ENCODE results near the gene OTOF. TPM values are rescaled to one million over a fixed set of nuclear protein-coding genes. Genes with fewer than 3 reads are reported as not detected.

The OTOF gene
- polyA plus RNA-seq, 3 donors = 0.51 TPM; not detected in 2

- Mint-ChIP-seq H3K27ac (no peak overlapping the region), H3K36me3 (no peaks in the 10 kb centered on the region), H3K4me1 (peaks cover 10% of the 10 kb centered on the region), H3K4me3 (no peak overlapping the region), H3K27me3 (ENCODE audit: low read depth in 3 of 3) (peaks cover 3 to 14% (median 5%) of the 10 kb centered on the region in 3 donors), H3K9me3 (no peaks in the 10 kb centered on the region)
- Histone ChIP-seq H3K9me3 (replicated peaks in 1 of 2; ENCODE audit: control insufficient read depth in 1 of 2, insufficient read depth in 1 of 2, low read length in 2 of 2) (no peaks in the 10 kb centered on the region), H3K27ac (ENCODE audit: low read depth in 1 of 2, low read length in 2 of 2) (no peak overlapping the region), H3K4me1 (ENCODE audit: control insufficient read depth in 1 of 2, insufficient read depth in 2 of 2, low read length in 2 of 2) (peaks cover 9 to 15% of the 10 kb centered on the region in 2 donors), H3K27me3 (ENCODE audit: control insufficient read depth in 2 of 2, insufficient read depth in 2 of 2, low read length in 2 of 2) (peaks cover 0 to 2% of the 10 kb centered on the region in 2 donors), H3K9ac (ENCODE audit: insufficient read depth, low read length, poor library complexity, severe bottlenecking) (no peak overlapping the region), H4K20me1 (ENCODE audit: insufficient read depth, low read length) (no peaks in the 10 kb centered on the region), H3K4me2 (replicated peaks; ENCODE audit: extremely low read depth, low read length, poor library complexity, severe bottlenecking) (no peak overlapping the region), H3K36me3 (replicated peaks in 1 of 2; ENCODE audit: control insufficient read depth in 1 of 2, insufficient read depth in 2 of 2, low read length in 2 of 2) (no peaks in the 10 kb centered on the region), H2AFZ (ENCODE audit: insufficient read depth, low read depth, low read length, poor library complexity, severe bottlenecking) (no peak overlapping the region), H3K79me2 (ENCODE audit: insufficient read depth, low read length) (no peaks in the 10 kb centered on the region), H3K4me3 (replicated peaks in 1 of 3; ENCODE audit: low read depth in 2 of 3, low read length in 3 of 3) (no peak overlapping the region)
- no peak for TF ChIP-seq CTCF (IDR thresholded peaks at IDR 0.05)
- intact Hi-C loops (cut with micrococcal nuclease) = no loop called here
- 69% methylated on average over 3 of the region's 4 CpGs for WGBS (ENCODE audit: insufficient coverage)
- DNase-seq = no peak
Observed at GRCh38 chr2:26506279-26506678, 28.4 kb upstream of the OTOF start.

DNA sequence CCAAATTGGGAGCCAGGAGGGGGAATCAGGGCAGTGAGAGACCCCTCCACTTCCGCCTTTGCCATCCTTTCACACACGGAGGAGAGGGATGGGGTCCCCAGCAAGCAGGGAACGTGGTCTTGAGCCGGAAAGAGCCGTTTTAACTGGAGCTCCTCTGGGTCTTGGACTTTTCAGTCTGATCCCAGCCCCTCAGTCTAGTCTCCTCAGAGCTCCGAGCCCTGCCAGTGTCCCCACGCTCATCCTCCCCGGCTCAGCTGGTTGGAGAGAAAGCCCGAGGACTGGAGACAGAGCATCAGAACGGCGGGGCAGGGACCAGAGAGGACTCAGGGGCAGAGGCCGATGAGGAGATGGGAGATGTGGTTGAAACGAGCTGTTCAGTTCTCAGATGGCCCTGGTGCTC is 26.1 kb upstream of the OTOF start:
- Mint-ChIP-seq H3K4me3 (peak overlapping the region; percentile 67 to 85), H3K9me3 (peaks cover 0 to 2% (median 0%) of the 10 kb centered on the region in 7 donors), H3K27ac (no peak overlapping the region), H3K4me1 (peaks cover 10% of the 10 kb centered on the region), H3K36me3 (no peaks in the 10 kb centered on the region), H3K27me3 (ENCODE audit: low read depth in 3 of 3) (peaks cover 3 to 14% (median 5%) of the 10 kb centered on the region in 3 donors)
- peak overlapping the region; percentile 82 for H3K4me2 ChIP-seq (replicated peaks; ENCODE audit: extremely low read depth, low read length, poor library complexity, severe bottlenecking)
- no peak for TF ChIP-seq CTCF (IDR thresholded peaks at IDR 0.05)
- H3K4me3 ChIP-seq (replicated peaks in 1 of 3; ENCODE audit: low read depth in 2 of 3, low read length in 3 of 3) = peak overlapping the region; percentile 29 to 81 (median 41)
- H3K9ac ChIP-seq (ENCODE audit: insufficient read depth, low read length, poor library complexity, severe bottlenecking) = peak overlapping the region; percentile 49
- H3K4me1 ChIP-seq (ENCODE audit: control insufficient read depth in 1 of 2, insufficient read depth in 2 of 2, low read length in 2 of 2) = peaks cover 9 to 15% of the 10 kb centered on the region in 2 donors
- H3K79me2 ChIP-seq (ENCODE audit: insufficient read depth, low read length) = no peaks in the 10 kb centered on the region
- intact Hi-C loops (cut with micrococcal nuclease) = no loop called here
- H3K27me3 ChIP-seq (ENCODE audit: control insufficient read depth in 2 of 2, insufficient read depth in 2 of 2, low read length in 2 of 2) = peaks cover 0 to 2% of the 10 kb centered on the region in 2 donors
- no peaks in the 10 kb centered on the region for H3K36me3 ChIP-seq (replicated peaks in 1 of 2; ENCODE audit: control insufficient read depth in 1 of 2, insufficient read depth in 2 of 2, low read length in 2 of 2)
- DNase-seq = no peak
- peak overlapping the region in 1 of 2 donors; percentile 14 for H3K27ac ChIP-seq (ENCODE audit: low read depth in 1 of 2, low read length in 2 of 2)
- peak overlapping the region; percentile 99 for H2AFZ ChIP-seq (ENCODE audit: insufficient read depth, low read depth, low read length, poor library complexity, severe bottlenecking)
- H4K20me1 ChIP-seq (ENCODE audit: insufficient read depth, low read length) = no peaks in the 10 kb centered on the region
- no peaks in the 10 kb centered on the region for H3K9me3 ChIP-seq (replicated peaks in 1 of 2; ENCODE audit: control insufficient read depth in 1 of 2, insufficient read depth in 1 of 2, low read length in 2 of 2)
- WGBS (ENCODE audit: insufficient coverage) = 66% methylated on average over 11 of the region's 13 CpGs

Data from CD14-positive monocyte (primary cell).